Measurements from ENCODE around the gene LHX1.

- TF ChIP-seq, protein P1, sequence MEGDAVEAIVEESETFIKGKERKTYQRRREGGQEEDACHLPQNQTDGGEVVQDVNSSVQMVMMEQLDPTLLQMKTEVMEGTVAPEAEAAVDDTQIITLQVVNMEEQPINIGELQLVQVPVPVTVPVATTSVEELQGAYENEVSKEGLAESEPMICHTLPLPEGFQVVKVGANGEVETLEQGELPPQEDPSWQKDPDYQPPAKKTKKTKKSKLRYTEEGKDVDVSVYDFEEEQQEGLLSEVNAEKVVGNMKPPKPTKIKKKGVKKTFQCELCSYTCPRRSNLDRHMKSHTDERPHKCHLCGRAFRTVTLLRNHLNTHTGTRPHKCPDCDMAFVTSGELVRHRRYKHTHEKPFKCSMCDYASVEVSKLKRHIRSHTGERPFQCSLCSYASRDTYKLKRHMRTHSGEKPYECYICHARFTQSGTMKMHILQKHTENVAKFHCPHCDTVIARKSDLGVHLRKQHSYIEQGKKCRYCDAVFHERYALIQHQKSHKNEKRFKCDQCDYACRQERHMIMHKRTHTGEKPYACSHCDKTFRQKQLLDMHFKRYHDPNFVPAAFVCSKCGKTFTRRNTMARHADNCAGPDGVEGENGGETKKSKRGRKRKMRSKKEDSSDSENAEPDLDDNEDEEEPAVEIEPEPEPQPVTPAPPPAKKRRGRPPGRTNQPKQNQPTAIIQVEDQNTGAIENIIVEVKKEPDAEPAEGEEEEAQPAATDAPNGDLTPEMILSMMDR (IDR thresholded peaks at IDR 0.05), result no peak
- no peak for TF ChIP-seq POLR2A (IDR thresholded peaks at IDR 0.05)
Measured at GRCh38 chr17:36894925-36895324, 42.4 kb upstream of the LHX1 start.
